Measurements from ENCODE around the gene TRMT61B. TPM values are rescaled to one million over a fixed set of nuclear protein-coding genes. Genes with fewer than 3 reads are reported as not detected.

Gene TRMT61B
- total and polyA plus RNA-seq, 9 of the 15 experiments (the other 6 are each of a cell fraction or from before 2014, with no cell fraction given) = 13.2 to 28.3 (median 19.5) TPM

DNA sequence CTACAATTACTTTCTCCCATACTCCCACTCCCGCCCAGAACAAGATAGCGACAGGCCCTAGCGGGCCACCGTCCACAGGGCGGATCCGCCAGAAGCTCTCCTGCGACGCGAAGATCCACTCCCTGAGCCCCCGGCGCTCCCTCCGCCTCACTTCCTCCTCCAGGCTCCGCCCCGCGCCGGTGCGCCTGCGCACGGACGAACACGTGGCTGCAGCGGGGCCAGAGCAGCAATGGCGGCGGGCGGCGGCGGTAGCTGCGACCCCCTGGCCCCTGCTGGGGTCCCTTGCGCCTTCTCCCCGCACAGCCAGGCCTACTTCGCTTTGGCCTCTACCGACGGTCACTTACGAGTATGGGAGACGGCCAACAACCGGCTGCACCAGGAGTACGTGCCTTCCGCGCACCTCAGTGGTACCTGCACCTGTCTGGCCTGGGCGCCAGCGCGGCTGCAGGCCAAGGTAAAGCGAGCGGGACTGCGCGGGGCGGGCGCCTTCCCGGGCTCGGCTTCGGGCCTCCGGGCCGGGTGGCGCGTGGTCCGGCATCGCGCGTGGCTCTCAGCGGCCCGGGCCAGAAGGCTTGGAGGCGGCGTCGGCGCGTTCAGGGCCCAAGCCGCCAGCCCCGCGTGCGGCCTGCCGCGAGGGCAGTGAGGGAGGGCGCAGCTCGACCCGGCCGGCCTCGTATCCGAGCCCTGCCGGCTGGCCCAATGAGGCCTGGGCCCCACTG, 24.5 kb upstream of the TRMT61B start, which contains the start of gene WDR43 (continued):
- TF ChIP-seq SAP30 (IDR thresholded peaks at IDR 0.05; ENCODE audit: borderline replicate concordance, insufficient read depth, low read depth, low read length, poor library complexity, severe bottlenecking) (peak; percentile 94), RFX5 (IDR thresholded peaks at IDR 0.05; ENCODE audit: low read depth, low read length) (no peak), SREBF2 (CRISPR knock-in tag; IDR thresholded peaks at IDR 0.05) (no peak), PHF8 (IDR thresholded peaks at IDR 0.05; ENCODE audit: borderline replicate concordance, low read length) (peak; percentile 86; the same call in 1 of the 2 replicates), C11orf30 (IDR thresholded peaks at IDR 0.05; ENCODE audit: low read depth) (peak; percentile 87), TAL1 (IDR thresholded peaks at IDR 0.05) (no peak), EP400 (IDR thresholded peaks at IDR 0.05) (peak; percentile 99), SNRNP70 (optimal IDR thresholded peaks at IDR 0.05; ENCODE audit: low read depth, low read length) (no peak), KDM1A (IDR thresholded peaks at IDR 0.05) (no peak), FOXP1 (CRISPR knock-in tag; IDR thresholded peaks at IDR 0.05) (no peak), POLR2H (tag; IDR thresholded peaks at IDR 0.05; ENCODE audit: low read depth) (peak; percentile 64; the same call in 1 of the 2 replicates), SIX5 (IDR thresholded peaks at IDR 0.05; ENCODE audit: borderline replicate concordance in 1 of 2, insufficient read depth in 1 of 2, low read depth in 1 of 2, low read length in 2 of 2) (peak; percentile 6 to 28; a peak in 1 of 4 replicates), NR2C1 (IDR thresholded peaks at IDR 0.05) (no peak), NR2C1 (tag; IDR thresholded peaks at IDR 0.05) (no peak), NONO (IDR thresholded peaks at IDR 0.05; ENCODE audit: low read depth in 2 of 2, low read length in 1 of 2) (peak in 1 of 2 experiments; percentile 65; a peak in 2 of 4 replicates), HSF4 (CRISPR knock-in tag; IDR thresholded peaks at IDR 0.05; ENCODE audit: borderline replicate concordance) (no peak)
- TF ChIP-seq, protein P1, sequence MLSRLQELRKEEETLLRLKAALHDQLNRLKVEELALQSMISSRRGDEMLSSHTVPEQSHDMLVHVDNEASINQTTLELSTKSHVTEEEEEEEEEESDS (CRISPR knock-in tag; IDR thresholded peaks at IDR 0.05) = no peak
- TF ChIP-seq, protein P2, sequence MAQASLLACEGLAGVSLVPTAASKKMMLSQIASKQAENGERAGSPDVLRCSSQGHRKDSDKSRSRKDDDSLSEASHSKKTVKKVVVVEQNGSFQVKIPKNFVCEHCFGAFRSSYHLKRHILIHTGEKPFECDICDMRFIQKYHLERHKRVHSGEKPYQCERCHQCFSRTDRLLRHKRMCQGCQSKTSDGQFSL (CRISPR knock-in tag; IDR thresholded peaks at IDR 0.05) = no peak; the same call in 1 of the 2 replicates
- TF ChIP-seq, protein P2 (tag; IDR thresholded peaks at IDR 0.05) = no peak
- TF ChIP-seq, protein P3, sequence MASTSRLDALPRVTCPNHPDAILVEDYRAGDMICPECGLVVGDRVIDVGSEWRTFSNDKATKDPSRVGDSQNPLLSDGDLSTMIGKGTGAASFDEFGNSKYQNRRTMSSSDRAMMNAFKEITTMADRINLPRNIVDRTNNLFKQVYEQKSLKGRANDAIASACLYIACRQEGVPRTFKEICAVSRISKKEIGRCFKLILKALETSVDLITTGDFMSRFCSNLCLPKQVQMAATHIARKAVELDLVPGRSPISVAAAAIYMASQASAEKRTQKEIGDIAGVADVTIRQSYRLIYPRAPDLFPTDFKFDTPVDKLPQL (IDR thresholded peaks at IDR 0.05; ENCODE audit: extremely low read depth, insufficient read length) = no peak
- TF ChIP-seq, protein P4, sequence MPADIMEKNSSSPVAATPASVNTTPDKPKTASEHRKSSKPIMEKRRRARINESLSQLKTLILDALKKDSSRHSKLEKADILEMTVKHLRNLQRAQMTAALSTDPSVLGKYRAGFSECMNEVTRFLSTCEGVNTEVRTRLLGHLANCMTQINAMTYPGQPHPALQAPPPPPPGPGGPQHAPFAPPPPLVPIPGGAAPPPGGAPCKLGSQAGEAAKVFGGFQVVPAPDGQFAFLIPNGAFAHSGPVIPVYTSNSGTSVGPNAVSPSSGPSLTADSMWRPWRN (IDR thresholded peaks at IDR 0.05; ENCODE audit: low read depth) = no peak
- TF ChIP-seq, protein P5, sequence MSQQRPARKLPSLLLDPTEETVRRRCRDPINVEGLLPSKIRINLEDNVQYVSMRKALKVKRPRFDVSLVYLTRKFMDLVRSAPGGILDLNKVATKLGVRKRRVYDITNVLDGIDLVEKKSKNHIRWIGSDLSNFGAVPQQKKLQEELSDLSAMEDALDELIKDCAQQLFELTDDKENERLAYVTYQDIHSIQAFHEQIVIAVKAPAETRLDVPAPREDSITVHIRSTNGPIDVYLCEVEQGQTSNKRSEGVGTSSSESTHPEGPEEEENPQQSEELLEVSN (IDR thresholded peaks at IDR 0.05; ENCODE audit: borderline replicate concordance in 1 of 2, extremely low read depth in 1 of 2, insufficient read depth in 1 of 2, insufficient read length in 1 of 2, low read depth in 1 of 2, low read length in 1 of 2, poor library complexity in 1 of 2, severe bottlenecking in 1 of 2) = peak; percentile 57 to 64
